HG03159 (cell line): ENCODE measurements around the gene HOMER2.
"Not testable (repeated sequence)": the region's sequence is repeated elsewhere in the genome, so short reads cannot be mapped to it uniquely, and the experiment has no call there.

Source experiments
- ATAC-seq: cut with Tn5 transposase; IDR thresholded peaks from one replicate; pipeline ENCODE4 v1.9.1; 2021; ENCODE audit warnings: mild to moderate bottlenecking, moderate library complexity; ENCODE audit not compliant: unreplicated experiment

The HOMER2 gene

DNA sequence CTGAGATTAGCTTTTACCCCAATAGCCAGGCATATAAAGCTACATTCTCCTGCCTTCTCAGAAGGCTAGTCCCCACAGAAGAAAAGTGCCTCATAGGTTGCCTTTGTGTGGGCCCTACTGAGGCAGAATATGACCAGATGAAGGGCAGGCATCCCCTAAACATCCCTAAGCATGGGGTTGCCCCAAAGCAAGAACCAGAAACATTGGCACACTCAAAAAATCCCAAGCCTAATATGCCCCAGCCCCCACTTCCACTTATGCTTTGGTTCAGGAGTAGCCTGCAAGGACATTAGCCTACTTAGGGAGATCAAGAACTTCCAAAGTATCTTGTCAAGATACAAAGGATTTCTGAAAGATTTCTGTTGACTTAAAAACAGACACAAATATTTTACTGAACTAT lies 113.4 kb downstream of the HOMER2 start:
- ATAC-seq = no peak

DNA sequence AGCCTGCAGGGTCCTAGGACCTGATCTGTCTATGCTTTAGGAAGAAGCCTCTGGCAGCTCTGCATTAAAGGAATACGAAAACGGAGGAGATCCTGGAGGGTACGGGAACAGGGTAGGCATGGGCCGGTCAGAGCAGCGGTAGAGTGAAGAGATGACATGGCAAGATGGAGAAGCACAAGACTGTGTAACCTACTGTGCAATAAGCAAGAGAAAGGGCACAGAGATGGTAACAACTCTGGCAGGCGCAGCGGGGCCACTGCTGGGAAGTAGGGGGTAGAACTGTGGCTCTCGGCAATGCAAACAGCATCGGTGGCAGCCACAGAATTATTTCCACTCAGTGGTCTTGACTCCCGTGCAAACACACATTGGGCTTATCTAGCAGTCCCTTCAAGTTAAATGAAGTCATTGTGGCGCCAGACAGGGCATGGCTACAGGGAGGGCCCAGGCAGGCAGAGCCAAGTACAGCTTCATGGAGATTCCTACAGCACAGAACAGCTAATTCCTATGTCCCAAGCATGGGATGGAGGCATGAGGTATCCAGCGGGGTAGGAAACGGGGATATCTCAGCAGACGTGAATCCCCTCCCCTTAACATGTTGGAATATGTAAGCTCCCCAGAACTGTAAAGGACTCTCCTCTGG lies 114.3 kb downstream of the HOMER2 start:
- no peak for ATAC-seq

- ATAC-seq = no peak
Observed at GRCh38 chr15:82835391-82835917, 117.1 kb downstream of the HOMER2 start.

DNA sequence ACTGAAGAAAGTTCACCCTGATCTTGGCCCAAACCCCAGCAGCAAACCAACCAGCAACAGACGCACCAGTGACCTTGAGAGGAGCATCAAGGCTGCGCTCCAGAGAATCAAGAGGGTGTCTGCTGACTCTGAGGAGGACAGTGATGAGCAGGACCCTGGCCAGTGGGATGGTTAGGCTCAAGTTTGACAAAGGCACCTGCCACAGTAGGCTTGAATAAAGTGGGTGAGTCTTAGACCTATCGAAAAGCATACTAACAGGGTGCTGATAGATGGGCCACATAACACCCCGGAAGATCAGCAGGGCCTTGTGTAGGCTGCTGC lies 119.2 kb downstream of the HOMER2 start:
- ATAC-seq = no peak

- peak; percentile 93 for ATAC-seq
Observed at GRCh38 chr15:82832601-82833361, 119.7 kb downstream of the HOMER2 start.

DNA sequence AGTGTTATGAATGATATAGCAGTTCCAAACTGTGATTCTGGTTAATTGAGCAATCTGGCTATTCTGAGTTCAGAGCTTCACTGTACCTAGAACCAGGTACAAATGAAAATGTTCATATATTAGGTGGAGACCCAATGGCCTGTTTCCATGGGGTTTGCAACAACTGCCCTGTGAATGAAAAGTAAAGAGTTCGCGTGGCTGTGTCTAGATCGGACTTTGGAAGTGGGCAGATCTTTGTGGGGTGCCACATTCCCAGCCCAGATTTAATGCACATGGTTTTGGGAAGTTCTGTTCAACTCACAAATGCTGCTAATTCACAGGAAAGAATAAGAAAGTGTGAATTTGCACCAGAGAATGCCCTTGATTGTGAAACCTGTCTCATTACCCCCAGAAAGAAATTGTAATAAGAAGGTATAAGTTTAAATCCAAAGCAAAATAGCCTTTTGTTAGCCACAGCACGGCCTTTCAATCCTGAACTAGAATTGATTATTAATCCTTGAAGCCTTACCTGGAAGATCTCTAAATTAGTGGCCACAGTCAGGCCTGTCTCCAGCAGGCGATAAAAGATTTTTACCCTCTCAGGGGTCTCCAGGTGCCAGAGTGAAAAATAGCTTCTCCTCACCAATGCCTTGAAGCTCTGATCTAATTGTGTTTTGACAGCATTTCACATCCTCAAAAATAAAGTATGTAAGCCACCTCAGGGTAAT lies 120.5 kb downstream of the HOMER2 start:
- ATAC-seq = no peak

DNA sequence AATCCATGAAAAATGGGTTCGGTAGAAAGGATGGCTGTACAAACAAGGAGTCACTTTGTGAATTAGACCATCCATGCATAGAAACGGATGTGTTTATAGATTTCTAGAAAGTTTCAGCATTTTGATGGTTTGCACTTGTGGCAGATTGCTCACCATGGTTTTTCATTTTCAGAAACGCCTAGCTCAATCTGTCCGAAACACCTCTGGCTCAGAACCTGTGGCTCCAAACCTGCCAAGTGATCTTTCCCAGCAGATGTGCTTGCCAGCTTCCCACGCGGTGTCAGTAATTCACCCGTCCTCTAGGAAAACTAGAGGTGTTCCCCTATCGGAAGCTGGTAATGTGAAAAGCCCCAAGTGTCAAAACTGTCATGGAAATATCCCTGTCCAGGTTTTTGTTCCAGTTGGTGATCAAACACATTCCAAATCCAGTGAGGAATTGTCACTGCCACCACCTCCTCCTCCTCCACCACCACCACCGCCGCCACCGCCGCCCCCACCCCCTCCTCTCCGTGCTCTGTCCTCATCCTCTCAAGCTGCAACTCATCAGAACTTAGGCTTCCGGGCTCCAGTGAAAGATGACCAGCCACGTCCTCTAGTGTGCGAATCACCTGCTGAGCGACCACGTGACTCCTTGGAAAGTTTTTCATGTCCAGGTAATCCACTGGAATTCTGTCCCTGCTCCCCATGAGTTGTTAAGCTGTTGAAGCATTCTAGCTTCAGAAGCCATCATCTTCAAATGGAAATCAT lies 121.9 kb downstream of the HOMER2 start:
- no peak for ATAC-seq

DNA sequence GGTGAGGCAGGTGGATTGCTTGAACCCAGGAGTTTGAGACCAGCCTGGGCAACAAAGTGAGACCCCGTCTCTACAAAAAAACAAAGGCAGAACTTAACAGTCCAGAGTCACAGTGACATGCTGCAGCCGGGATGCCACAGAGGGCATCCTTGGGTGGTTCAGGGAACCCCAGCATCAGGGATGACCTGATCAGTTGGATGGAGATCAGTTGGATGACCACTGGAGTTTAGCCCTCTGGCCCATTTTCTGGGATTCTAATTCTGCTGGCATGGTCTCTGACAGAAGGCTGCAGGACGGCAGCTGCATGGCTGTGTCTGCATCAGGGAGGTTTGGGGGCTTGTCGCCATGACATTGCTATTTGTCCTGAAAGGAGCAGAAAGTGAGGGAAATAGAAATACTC lies 123.3 kb downstream of the HOMER2 start:
- no peak for ATAC-seq

DNA sequence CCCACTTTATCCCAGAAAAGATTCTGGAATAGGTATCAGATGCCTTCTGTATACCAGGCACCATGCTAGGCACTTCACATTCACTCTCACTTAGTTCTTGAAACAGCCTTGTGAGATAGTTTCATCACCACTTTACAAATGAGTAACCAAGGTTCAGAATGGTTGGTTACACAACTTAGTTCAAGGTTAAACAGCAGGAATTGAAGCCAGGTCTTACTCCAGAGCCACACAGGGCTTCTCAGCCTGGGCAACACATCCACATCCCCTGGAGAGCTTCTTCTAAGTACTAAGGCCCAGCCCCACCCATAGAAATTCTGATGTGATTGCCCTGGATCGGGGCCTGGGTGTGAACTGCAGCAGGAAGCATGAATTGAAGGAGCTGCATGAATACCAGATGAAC lies 124.4 kb downstream of the HOMER2 start:
- ATAC-seq = no peak

GRCh38 chr15:82823049-82823448 lies 129.5 kb downstream of the HOMER2 start:
- no peak for ATAC-seq

DNA sequence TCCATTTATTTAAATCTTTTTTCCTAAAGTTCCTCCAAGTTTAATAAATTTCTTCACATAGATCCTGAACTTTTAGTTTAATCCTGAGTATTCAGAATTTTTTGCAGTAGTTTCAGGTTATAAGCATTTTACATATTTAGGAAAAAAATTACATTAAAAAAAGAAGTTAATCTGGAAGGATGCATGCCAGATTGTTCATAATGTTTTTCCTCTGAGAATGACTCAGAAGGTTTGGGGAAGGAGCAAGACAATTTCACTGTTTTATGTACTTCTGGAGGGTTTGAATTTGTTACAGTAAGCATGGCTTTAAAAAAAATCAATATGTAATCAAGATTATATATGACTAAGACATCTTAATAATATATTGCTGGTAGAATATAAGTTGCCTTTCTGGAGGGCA lies 130.7 kb downstream of the HOMER2 start:
- not testable (repeated sequence) for ATAC-seq

DNA sequence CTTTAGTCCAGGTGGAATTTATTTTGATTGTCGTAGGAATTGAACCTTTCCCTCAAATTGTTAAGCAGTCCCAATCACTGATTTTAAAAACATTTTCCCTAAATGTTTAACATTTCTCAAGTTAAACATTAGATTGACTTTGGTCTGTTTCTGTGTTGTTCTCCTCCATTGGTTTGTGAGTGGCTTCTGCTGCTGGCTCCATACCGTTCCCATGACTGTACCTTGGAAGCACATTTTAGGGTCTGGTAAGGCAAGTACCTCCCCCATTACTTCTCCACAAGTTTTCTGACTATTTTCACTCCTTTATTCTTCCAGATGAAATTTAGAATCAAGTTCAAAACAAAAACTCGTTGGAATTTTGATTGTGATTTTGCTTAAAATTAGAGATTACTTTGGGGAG lies 131.1 kb downstream of the HOMER2 start:
- not testable (repeated sequence) for ATAC-seq

GRCh38 chr15:82820128-82820527 lies 132.4 kb downstream of the HOMER2 start:
- no peak for ATAC-seq

DNA sequence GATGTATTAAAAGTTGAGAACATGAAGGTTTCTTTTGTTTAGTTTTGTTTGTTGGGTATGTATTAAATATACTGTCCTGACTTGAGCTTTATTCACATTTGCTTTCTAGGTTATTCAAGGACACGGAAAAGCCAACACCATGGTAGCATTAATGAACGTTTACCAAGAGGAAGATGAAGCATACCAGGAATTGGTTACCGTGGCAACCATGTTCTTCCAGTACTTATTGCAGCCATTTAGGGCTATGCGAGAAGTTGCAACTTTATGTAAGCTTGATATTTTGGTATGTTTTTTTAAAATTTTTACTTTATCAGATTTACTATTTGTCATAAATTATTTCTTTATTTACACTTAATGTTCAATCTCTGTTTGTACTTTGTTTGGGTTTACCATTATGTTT lies 139.5 kb downstream of the HOMER2 start:
- no peak for ATAC-seq

GRCh38 chr15:82810890-82811426 lies 141.6 kb downstream of the HOMER2 start:
- ATAC-seq = no peak

DNA sequence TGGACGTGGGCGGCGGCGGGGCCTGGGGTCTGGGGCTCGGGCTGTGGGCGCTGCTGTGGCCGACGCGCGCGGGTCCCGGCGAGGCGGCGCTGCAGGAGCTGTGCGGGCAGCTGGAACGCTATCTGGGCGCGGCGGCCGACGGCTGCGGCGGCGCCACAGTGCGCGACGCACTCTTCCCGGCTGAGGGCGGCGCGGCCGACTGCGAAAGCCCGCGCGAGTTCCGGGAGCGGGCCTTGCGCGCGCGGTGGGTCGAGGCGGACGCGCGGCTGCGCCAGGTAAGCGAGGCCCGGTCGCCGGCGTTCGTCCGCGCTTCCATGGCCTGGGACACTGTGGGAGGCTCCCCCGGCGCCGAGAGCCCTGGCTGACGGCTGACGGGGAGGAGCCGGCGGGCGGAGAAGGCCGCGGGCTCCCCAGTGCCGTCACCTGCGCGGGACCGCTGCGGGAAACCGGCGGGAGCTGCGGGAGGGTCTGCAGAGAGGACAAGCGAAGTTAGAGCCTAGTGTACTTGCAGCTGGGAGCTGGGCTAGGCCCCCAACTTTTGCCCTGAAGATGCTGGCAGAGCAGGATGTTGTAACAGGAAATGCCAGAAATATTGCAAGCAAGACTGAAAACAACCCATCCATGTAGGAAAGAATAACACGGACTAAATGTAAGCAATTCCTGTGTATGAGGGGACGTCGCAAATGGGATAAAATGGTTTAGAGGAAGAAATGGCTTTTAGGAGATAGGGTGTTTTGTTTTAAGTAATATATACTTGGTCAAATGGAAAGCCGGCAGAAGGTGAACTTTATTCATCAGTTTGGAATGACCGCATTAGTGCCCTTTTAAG lies 142.2 kb downstream of the HOMER2 start:
- peak; percentile 19 for ATAC-seq

DNA sequence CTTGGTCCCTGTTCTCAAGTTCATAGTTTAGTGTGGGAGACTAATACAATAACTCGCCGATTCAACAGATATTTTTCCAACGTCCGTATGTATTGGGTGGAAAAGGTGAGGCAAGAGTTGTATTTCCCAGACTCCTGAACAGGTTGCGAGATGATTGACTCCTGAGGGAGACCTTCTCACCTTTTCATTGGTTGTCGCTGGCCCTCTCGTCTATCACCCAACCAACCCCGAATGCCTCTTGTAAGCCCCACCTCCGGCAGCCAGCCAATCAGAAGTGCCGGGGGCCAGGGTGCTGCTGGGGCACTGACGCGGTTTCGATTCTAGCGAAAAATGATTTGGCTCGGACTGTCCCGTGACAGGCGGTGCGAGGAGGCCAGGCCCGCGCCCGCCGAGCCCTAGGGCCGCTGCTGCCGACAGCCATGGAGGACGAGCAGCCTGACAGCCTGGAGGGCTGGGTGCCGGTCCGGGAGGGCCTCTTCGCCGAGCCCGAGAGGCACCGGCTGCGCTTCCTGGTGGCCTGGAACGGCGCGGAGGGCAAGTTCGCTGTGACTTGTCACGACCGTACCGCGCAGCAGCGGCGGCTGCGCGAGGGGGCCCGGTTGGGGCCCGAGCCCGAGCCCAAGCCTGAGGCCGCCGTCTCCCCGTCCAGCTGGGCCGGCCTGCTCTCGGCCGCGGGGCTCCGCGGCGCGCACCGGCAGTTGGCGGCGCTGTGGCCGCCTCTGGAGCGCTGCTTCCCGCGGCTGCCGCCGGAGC lies 143.0 kb downstream of the HOMER2 start, which contains the start of gene WHAMM:
WHAMM (plus strand) TSS at position 321 of the 753 bp plus-strand sequence; CDS start at position 420, 99 bp downstream.
- ATAC-seq = peak; percentile 83

GRCh38 chr15:82808634-82809041 lies 143.9 kb downstream of the HOMER2 start:
- ATAC-seq = no peak
